GM19467 (cell line): ENCODE results near the gene CDH12.
"Not testable (repeated sequence)": the region's sequence is repeated elsewhere in the genome, so short reads cannot be mapped to it uniquely, and the experiment has no call there.

Experiments
- ATAC-seq: cut with Tn5 transposase; IDR thresholded peaks from one replicate; pipeline ENCODE4 v1.9.1; 2021; ENCODE audit warnings: mild to moderate bottlenecking, moderate library complexity; ENCODE audit not compliant: unreplicated experiment

Gene CDH12

GRCh38 chr5:22470408-22470807 is 382.7 kb downstream of the CDH12 start:
- ATAC-seq = no peak

GRCh38 chr5:22465616-22466015 is 387.5 kb downstream of the CDH12 start:
- no peak for ATAC-seq

- ATAC-seq = no peak
Measured at GRCh38 chr5:22465177-22465576, 388.0 kb downstream of the CDH12 start.

DNA sequence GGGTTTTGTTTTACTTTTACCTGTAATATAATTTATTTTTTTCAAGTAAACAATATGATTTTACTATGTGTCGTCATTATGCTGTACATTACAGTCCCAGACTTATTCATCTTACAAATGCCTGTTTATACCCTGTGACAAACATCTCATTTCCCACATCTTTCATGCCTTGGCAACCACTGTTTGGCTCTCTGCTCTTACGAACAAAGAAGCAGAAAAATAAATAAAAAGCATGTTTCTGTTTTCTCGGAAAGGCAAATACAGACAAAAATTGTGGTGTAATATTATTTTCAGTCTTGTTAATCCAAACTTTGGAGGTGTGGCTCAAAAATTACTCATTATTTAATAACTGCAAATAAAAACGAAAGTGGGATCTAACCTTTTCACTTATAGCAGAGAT is 393.0 kb downstream of the CDH12 start:
- no peak for ATAC-seq

DNA sequence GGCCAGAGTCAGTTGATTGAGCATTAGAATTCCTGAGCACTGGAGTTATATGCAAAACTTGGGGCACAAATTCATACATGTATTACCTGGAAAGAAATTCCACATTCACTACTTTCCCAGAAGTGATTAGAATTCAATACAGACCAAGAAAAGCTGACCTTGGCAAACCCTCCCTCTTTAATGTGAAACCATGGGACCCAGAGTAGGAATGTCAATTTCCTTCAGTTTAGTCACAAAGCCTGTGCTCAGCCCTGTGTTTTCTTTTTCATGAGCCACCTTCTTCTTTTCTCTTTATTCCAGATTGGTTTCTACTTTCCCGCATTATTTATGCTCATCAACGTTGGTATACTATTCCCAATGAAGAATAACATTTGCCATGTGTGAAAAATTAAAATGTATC is 420.2 kb downstream of the CDH12 start:
- no peak for ATAC-seq

GRCh38 chr5:22431840-22432239 is 421.3 kb downstream of the CDH12 start:
- no peak for ATAC-seq

GRCh38 chr5:22431406-22431805 is 421.7 kb downstream of the CDH12 start:
- no peak for ATAC-seq

DNA sequence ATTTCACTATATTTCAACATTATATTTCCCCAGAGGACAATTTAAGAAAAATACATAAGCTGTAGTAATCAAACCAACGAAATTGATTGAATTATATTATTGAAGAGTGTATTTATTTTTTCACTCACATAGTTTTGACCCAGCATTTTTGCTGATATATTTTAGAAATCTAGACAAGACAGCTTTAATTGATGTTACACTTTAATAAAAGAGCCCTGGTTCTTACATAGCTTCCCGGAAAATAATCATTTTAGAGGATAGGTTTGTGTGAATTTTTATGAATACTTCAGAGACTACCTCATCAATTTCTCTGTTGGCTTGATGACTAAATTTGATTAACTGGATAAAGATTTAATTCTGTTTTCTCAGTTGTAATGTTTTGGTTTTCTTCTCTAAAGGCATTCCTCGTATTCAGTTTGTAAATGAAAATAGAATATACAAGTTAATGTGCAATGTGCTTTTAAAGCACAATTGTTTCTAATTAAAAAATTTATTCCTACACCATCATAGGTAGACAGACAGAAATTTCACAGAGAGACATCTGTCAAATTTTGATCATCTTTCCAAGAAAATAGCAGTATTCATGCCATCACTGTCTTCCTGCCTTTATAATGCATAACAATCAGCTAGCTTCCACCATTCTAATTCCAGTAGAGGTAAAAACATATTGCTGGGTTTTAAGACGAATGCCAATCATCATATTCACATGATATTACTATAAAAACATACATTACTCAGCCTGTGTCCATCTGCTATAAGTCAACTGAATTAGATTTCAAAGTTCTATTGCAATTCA is 441.4 kb downstream of the CDH12 start:
- no peak for ATAC-seq

DNA sequence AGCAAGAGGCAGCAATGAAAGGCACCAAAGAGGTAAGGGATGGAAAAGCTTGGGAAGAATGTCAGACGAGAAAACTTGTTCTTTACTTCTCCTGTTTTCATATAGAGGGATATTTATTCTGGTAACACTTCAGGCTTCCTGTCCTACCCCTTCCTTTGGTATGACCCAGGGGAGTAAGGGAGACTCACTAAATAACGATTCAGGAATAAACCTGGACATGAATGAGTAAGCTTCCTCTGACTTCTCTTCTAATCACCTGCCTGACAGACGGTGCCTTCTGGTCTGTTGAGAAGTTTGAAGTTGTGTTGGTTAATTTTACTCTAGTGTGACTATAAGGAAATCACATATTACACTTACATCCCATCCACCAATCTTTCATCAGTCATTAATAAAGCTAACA is 461.2 kb downstream of the CDH12 start:
- no peak for ATAC-seq

DNA sequence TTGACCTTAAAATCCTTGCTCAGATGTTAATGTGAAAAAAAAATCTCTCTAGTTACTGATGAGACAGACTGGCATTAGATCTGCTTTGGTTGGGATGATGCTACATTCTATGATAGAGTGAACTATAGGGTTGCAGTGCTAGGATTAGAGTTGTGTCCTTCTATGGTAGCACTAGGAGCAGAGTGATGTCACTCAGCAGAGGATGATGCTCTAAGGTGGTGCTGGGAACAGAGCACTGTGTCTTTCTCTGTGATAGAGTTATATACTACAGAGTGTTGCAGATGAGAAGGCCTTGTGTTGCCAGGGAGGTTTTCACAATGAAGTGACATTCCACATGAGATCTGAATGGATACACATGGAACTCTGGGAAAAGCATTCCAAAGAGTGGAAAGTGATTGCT is 462.3 kb downstream of the CDH12 start:
- no peak for ATAC-seq

GRCh38 chr5:22372826-22373660 is 480.1 kb downstream of the CDH12 start:
- no peak for ATAC-seq

DNA sequence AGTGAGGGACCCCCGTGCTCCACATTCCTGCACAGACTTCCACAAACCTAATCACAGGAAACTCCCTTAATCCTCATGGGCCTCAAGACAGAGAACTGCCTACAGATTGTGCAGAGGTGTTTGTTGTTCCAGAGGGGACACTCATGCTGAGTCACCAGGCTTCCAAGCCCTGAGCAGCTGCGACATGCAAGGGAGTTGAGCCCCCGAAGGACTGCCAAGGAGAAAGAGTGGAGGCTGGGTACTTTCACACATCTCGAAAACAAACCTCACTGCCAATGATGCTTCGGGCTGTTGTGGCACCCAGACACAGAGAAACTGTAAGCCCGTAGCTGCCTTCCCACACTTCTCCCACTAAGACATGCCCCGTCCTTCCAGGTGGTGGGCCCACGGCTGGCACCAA is 480.8 kb downstream of the CDH12 start:
- ATAC-seq = no peak

DNA sequence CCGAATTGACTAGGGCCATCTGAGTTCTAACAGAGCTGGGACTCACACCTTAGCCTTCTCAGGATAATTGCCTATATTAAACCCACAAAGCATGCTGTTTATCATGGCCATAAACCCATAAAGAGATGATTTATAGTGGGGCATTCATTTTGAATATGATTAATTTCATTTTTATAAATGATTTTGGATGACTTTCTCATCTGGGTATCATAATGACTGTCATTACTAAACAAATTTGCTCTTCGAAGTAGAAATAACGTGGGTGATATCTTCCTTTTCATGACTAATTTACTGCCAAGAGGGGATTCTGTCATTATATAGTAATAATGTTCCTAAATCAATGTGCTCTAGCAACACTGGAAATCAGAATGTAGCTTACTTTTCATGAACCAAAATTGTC is 498.2 kb downstream of the CDH12 start:
- no peak for ATAC-seq

DNA sequence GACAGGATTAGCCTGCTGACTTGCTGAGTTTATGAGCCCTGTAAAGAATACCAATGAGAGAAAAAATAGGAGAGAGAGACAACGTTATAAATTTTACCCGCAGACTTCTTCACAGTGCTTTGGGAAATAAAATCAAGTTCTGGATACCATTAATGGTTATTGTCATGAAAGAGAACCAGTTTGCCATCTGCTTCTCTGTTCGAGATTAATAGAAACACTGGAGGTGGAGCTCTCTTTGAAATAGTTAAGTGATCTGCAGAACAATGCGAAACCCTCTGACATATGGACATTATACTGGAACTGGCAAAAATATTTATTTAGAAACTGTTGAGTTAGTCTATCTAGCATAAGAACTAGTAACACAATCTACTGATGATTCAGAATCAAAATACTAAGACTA is 500.7 kb downstream of the CDH12 start:
- ATAC-seq = no peak

GRCh38 chr5:22351178-22351577 is 502.0 kb downstream of the CDH12 start:
- no peak for ATAC-seq

- no peak for ATAC-seq
Measured at GRCh38 chr5:22348027-22348426, 505.1 kb downstream of the CDH12 start.

DNA sequence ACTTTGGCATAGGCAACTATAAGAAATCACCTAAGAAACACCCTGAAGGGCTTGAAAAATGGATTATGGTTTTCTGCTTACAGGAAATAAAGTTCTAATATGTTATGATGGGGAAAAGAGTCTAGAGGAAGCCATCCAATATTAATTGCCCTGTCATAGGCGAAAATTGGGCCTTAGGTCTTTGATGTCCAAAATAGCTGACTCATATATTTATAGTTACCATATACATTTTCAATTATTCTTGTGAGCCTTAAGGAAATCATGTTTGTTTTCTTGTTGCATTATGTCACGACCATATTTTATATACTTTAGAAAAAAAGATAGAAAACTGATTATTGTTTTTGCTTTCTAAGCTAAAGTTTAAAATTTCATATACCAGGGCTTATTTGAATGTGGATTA is 509.1 kb downstream of the CDH12 start:
- no peak for ATAC-seq

GRCh38 chr5:22341406-22341805 is 511.7 kb downstream of the CDH12 start:
- no peak for ATAC-seq

DNA sequence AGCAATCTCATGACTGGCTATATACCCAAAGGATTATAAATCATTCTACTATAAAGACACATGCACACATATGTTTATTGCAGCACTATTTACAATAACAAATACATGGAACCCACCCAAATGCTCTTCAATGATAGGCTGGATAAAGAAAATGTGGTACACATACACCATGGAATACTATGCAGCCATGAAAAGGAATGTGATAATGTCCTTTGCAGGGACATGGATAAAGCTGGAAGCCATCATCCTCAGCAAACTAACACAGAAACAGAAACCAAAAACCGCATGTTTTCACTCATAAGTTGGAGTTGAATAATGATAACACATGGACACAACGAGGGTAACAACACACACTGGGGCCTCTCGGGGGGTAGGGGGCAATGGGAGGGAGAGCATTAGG is 520.2 kb downstream of the CDH12 start:
- ATAC-seq = not testable (repeated sequence)

- no peak for ATAC-seq
Measured at GRCh38 chr5:22329683-22330082, 523.5 kb downstream of the CDH12 start.

DNA sequence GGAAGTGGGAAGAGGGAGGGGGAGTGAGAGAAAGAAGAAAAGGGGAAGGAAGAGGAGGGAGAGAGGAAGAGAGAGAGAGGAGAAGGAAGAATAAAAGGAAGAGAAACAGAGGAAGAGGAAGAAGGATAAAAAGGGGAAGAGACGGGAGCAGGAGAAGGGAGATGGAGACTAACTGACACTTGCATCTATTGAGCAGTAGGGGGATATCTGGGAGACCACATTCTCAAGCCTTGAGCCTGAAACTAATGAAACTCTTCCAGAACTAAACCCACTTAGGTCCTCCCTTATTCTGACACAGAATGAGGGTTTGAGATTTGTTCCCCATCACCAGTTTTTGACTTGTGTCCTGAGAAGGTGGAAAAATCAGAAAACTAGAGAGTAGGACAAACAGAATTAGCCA is 533.3 kb downstream of the CDH12 start:
- ATAC-seq = no peak

GRCh38 chr5:22316294-22316693 is 536.9 kb downstream of the CDH12 start:
- no peak for ATAC-seq
